H4 (cell line): Measurements from ENCODE around the gene PACRG. TPM values are rescaled to one million over a fixed set of nuclear protein-coding genes. Genes with fewer than 3 reads are reported as not detected.

Experiments
- DNase-seq: peaks from one replicate; pipeline ENCODE4 v3.0.0-alpha.2; 2015; ENCODE audit warnings: low spot score
- total RNA-seq: library from RNA; depleted of rRNA; stranded (reverse); fragments of >200 nt; shearing (Covaris generic); gene quantifications from 2 replicates; pipeline ENCODE4 v1.2.3, GENCODE V29; 2014

The PACRG gene
- total RNA-seq, 1 experiment from 2014 or later = not detected

- DNase-seq = no peak
These were observed 17.4 kb upstream of the PACRG start for GRCh38 chr6:162710419-162710818.

GRCh38 chr6:162710936-162711335, 16.8 kb upstream of the PACRG start:
- DNase-seq = no peak

GRCh38 chr6:162711376-162711775, 16.4 kb upstream of the PACRG start:
- no peak for DNase-seq

GRCh38 chr6:162712694-162713093, 15.1 kb upstream of the PACRG start:
- no peak for DNase-seq

GRCh38 chr6:162713974-162714780, 13.6 kb upstream of the PACRG start:
- no peak for DNase-seq

GRCh38 chr6:162715601-162716000, 12.2 kb upstream of the PACRG start:
- no peak for DNase-seq

GRCh38 chr6:162719528-162719927, 8.2 kb upstream of the PACRG start:
- DNase-seq = no peak

GRCh38 chr6:162721404-162721687, 6.4 kb upstream of the PACRG start:
- DNase-seq = no peak

- DNase-seq = no peak
These were observed 5.5 kb upstream of the PACRG start for GRCh38 chr6:162722226-162722625.

GRCh38 chr6:162722633-162723032, 5.1 kb upstream of the PACRG start:
- DNase-seq = no peak

- no peak for DNase-seq
These were observed 840 bp upstream of the PACRG start for GRCh38 chr6:162726947-162727321.

- no peak for DNase-seq
These were observed 423 bp downstream of the PACRG start for GRCh38 chr6:162728197-162728596.

- DNase-seq = no peak
These were observed 932 bp downstream of the PACRG start for GRCh38 chr6:162728706-162729105.

- no peak for DNase-seq
These were observed 2.7 kb downstream of the PACRG start for GRCh38 chr6:162730502-162730901.

GRCh38 chr6:162733489-162733888, 5.7 kb downstream of the PACRG start:
- no peak for DNase-seq

GRCh38 chr6:162736961-162737360, 9.2 kb downstream of the PACRG start:
- no peak for DNase-seq

GRCh38 chr6:162750776-162751175, 23.0 kb downstream of the PACRG start:
- no peak for DNase-seq

GRCh38 chr6:162751211-162751859, 23.6 kb downstream of the PACRG start:
- DNase-seq = no peak

GRCh38 chr6:162753775-162754174, 26.0 kb downstream of the PACRG start:
- DNase-seq = no peak

- DNase-seq = no peak
These were observed 42.4 kb downstream of the PACRG start for GRCh38 chr6:162770136-162770535.

GRCh38 chr6:162770955-162771354, 43.2 kb downstream of the PACRG start:
- no peak for DNase-seq

- DNase-seq = no peak
These were observed 44.7 kb downstream of the PACRG start for GRCh38 chr6:162772466-162772865.

GRCh38 chr6:162773996-162774395, 46.2 kb downstream of the PACRG start:
- no peak for DNase-seq

- DNase-seq = no peak
These were observed 49.3 kb downstream of the PACRG start for GRCh38 chr6:162777091-162777490.
